Measurements from ENCODE around the gene TOGARAM2.

The TOGARAM2 gene

DNA sequence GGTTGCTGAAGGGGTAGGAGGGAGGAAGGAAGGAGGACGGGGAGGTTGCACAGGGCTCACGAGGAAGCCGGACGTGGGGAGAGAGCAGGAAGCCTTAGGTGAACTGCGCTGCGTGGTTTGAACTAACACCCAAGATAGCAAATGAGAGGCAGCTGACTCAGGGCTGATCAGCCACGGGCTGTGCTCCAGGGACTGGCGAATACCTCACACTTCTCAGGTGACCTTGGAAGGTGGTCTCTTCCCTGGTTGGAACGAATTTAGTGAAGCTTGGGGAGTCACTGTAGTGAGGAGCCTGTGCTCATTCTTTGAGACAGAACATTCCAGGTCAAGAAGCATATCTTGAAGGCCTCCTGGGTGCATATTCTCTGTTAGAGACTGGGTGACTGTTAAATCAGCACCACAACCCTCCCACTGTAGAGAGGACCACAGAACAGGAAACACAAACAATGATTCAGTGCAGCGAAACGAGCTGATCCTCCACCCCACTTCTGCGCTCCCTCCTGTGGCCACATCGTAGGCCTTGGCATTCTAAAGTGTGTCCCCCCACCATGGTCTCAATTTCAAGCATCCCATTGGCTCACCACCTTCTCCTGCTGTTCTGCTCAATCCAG lies 33.8 kb downstream of the TOGARAM2 start:
- TF ChIP-seq GATA3 (IDR thresholded peaks at IDR 0.05; ENCODE audit: low read depth, low read length), result no peak
- TF ChIP-seq GATA2 (IDR thresholded peaks at IDR 0.05; ENCODE audit: low read depth, low read length), result no peak

DNA sequence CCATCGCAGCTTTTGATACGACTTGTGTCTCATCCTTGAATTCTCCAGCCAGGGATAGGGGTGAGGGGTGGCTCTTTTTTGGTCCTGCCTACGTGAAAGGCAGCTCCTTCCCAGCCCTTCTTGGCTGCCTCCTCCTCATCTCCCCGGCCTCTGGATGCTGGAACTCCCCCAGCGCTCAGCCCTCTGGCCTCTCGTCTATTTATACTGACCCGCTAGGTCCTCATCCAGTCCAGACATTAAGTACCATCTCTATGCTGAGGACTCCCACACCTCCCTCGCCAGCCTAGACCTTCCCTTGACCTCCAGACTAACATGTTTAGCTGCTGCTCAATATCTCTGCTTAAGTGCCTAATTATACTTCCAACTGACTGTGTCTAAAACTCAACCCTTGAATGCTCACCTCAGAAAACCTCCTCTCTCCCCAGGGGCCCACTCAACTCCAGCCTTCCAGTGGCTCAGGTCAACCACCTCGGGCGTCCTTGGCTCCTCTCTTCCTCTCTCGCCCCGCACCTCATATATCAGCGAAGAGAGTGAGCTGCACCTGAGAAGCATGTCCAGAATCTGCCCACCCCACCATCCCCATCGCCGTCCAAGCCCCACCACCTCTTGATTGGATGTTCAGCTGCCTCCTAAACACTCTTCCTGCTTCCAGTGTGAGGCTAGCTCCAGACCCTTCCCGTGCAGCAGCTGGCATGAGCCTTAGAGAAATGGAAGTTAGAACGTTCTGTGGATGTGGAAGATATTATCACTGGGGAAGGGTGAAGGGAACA lies 34.8 kb downstream of the TOGARAM2 start:
- no peak for TF ChIP-seq GATA3 (IDR thresholded peaks at IDR 0.05; ENCODE audit: low read depth, low read length)
- no peak for TF ChIP-seq GATA2 (IDR thresholded peaks at IDR 0.05; ENCODE audit: low read depth, low read length)

DNA sequence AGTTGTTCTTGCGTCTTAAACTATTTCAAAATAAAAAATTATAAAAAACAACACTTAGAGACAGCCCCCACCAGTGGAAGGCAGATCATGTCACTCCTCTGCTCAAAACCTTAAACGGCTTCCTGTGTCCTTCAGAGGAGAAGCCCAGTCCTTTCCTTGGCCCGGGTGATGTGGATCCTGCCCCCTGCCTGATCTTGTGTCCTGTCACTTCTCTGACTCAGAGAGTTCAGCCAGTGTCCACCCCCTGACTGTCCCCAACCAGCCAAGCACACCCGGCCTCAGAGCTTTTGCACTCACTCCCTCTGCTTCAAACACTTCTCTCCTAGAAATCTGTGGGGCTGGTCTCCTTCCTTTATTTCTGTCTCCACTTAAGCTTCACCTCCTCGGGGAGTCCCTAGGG lies 35.4 kb downstream of the TOGARAM2 start:
- TF ChIP-seq GATA2 (IDR thresholded peaks at IDR 0.05; ENCODE audit: low read depth, low read length) (no peak), GATA3 (IDR thresholded peaks at IDR 0.05; ENCODE audit: low read depth, low read length) (no peak)

DNA sequence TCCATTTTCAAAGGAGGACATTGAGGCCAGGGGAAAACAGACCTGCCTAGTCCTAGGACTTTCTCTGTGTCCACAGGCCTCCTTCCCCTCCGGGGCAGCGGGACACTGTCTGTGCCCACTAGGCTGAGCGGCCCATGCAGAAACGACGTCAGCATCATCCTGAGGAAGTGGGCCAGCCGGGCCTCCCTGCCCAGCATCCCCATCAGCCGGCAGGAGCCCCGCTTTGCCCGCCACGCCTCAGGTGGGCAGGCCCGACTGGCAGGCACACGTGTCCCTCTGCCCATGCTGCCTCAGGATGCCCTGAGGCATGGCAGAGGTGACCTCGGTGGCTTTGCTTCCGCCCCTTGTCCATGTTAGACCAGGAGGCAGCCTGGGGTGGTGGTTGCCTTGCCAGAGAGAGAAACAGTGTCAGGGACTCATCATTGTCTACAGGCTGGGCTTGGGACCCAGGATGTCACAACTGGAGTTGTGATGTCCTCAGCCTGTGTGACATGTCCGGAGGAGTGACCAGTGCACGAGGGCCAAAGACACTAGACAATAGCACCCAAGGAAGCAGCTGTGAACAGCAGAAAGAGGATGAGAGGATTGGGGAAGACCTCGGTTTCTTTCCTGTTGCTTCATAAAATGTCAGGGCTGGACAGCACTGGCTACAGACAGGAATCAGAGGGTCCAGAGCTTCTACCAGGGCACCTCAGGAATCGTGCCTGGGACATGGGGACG lies 36.8 kb downstream of the TOGARAM2 start:
- TF ChIP-seq GATA3 (IDR thresholded peaks at IDR 0.05; ENCODE audit: low read depth, low read length) (no peak), GATA2 (IDR thresholded peaks at IDR 0.05; ENCODE audit: low read depth, low read length) (no peak)

DNA sequence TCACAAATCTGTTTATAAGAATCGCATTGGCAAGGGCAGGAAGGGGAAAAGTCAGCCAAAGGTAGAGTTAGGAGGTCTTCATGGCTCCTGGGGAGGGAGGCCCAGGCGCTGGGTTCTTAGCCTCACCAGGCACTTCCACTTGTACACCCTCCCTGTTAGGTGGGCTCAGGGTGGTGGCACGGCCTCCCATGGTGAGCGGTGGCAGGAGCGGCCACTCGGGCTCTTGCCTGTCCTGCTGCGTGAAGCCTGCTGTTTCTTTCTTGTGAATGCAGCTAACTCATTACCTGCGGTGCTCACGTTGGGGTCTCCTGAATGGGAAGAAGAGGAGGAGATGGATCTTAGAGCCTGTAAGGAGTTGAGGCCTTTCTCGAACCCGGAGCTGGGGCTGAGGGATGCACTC lies 40.8 kb downstream of the TOGARAM2 start:
- no peak for TF ChIP-seq GATA2 (IDR thresholded peaks at IDR 0.05; ENCODE audit: low read depth, low read length)
- no peak for TF ChIP-seq GATA3 (IDR thresholded peaks at IDR 0.05; ENCODE audit: low read depth, low read length)

DNA sequence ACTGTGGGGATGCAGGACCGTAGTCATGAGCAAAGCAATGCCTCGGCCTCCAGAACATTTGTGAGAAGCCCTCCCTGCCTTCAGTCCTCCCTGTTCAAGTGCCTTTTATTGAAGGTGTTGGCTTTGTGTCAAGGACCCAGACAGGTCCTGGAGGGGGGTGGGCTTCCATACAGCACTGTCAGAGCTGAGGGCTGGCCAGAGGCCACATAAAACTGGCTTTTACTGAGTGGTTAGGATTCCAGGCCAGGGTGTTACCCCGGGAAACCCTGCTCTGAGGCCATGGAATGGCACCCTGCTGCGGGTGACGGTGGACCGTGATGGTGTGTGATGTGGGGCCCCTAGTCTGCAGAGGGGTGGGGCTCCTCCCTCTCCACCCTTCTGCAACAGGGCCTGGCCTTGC lies 41.6 kb downstream of the TOGARAM2 start:
- TF ChIP-seq GATA2 (IDR thresholded peaks at IDR 0.05; ENCODE audit: low read depth, low read length), result no peak
- no peak for TF ChIP-seq GATA3 (IDR thresholded peaks at IDR 0.05; ENCODE audit: low read depth, low read length)

DNA sequence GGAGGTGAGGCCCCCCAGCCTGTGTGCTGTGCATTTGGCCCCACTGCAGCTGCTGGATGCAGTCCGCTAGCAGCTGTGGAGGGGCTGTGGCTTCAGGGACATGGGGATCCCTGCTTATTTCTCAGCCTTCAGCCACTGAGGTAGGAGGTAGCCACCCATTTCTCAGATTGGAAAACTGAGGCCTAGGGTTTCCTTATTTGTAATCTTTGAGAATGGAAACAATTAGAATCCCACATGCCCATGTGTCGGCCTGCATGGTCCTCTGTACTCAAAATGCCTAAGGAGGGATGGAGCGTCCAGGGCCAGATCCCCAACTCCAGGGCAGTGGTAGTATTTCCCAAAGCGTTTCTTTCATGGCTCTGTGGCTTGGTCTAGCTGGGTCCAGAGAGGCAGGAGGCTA lies 42.1 kb downstream of the TOGARAM2 start:
- no peak for TF ChIP-seq GATA2 (IDR thresholded peaks at IDR 0.05; ENCODE audit: low read depth, low read length)
- no peak for TF ChIP-seq GATA3 (IDR thresholded peaks at IDR 0.05; ENCODE audit: low read depth, low read length)

DNA sequence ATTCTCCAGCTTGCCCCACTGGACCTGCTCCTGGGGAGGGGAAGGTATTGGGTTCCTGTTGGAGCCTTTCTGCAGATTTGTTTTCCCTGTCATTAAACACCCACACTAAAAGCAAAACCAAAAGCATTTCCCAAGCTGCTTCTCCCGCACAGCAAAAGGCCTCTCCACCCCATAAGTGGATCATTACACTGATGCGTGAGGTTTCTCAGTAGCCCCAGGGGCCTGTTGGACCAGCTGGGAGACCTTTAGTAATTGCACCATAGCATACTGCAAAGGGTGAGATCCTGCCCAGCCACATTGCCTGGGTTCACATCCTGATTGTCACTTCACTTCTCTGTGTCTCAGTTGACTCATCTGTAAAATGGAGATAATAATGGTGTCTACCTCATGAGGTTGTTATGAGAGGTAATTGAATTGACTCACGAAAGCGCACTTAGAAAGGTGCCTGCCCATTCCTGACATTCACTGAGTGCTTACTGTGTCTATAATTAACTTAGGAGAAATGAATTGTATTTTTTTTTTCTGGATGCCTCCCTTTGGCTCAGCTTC lies 43.9 kb downstream of the TOGARAM2 start:
- TF ChIP-seq GATA3 (IDR thresholded peaks at IDR 0.05; ENCODE audit: low read depth, low read length) (no peak), GATA2 (IDR thresholded peaks at IDR 0.05; ENCODE audit: low read depth, low read length) (no peak)

DNA sequence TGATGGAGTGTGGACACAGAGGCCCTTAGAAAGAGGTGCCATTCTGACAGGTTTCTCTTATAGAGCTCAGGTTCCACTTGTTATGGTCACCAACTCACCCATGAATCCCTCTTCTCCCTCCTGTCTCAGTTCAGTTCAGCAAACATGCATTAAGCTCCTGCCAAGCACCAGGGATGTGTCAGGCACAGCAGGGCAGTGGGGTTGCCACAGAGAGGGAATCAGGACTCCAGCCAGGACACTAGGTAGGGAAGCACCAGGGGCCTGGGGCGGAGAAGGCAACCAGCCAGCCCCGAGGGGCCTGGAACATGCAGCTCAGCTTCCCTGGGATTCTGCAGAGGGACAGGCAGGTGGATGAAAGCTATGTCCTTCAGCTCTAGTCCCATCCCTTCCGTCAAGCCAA lies 44.6 kb downstream of the TOGARAM2 start:
- TF ChIP-seq GATA2 (IDR thresholded peaks at IDR 0.05; ENCODE audit: low read depth, low read length), result no peak
- no peak for TF ChIP-seq GATA3 (IDR thresholded peaks at IDR 0.05; ENCODE audit: low read depth, low read length)

DNA sequence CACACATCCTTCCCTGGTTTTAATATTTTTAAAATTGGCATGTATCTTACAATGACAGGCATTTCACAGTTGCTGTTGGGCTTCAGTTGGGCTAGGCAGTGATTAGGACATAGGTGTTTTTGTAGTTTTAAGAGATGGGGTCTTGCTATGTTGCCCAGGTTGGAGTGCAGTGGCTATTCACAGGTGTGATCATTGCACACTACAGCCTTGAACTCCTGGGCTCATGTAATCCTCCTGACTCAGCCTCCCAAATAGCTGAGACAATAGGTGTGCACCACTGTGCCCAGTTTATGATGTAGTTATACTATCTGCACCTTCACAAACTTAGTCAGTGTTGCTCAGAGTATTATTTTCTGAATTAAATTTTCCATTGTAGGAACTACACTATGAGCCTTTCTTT lies 49.9 kb downstream of the TOGARAM2 start:
- TF ChIP-seq GATA2 (IDR thresholded peaks at IDR 0.05; ENCODE audit: low read depth, low read length) (no peak), GATA3 (IDR thresholded peaks at IDR 0.05; ENCODE audit: low read depth, low read length) (no peak)

DNA sequence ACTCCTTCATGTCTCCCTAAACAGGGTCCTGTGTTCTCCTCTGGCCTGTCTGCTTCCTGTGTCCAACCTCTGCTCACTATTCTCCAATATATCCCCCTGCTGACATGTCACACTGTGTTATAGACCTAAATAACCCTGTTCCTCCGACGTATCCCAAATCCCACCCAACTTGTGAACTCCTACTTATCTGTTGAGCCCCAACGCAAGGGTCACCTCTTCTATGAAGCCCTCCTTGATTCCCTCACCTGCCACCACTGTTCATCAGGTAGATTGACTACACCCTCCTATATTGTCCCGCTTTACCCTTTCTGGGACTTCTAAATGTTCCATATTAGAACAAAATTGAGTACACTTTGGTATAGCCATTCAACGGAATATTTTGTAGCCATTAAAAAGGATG lies 51.1 kb downstream of the TOGARAM2 start:
- no peak for TF ChIP-seq GATA2 (IDR thresholded peaks at IDR 0.05; ENCODE audit: low read depth, low read length)
- no peak for TF ChIP-seq GATA3 (IDR thresholded peaks at IDR 0.05; ENCODE audit: low read depth, low read length)

DNA sequence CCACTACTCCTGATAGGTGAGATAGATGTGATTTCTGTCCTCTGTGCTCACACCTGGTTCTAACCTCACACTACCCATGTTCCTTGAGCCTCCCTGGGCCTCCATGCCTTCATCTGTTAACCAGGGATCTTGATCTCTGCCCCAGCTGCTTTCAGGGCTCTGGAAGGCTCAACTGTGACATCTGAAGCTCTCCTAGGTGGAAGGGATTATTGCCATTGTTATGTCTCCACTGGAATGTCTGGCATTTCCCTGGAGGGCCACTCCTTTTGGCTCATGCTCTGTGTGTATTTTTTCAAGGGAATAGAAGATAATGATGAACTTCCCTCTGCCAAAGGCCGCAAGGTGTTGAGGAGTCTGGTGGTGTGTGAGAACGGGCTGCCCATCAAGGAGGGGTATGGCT lies 52.1 kb downstream of the TOGARAM2 start:
- TF ChIP-seq GATA3 (IDR thresholded peaks at IDR 0.05; ENCODE audit: low read depth, low read length), result no peak
- TF ChIP-seq GATA2 (IDR thresholded peaks at IDR 0.05; ENCODE audit: low read depth, low read length), result no peak

DNA sequence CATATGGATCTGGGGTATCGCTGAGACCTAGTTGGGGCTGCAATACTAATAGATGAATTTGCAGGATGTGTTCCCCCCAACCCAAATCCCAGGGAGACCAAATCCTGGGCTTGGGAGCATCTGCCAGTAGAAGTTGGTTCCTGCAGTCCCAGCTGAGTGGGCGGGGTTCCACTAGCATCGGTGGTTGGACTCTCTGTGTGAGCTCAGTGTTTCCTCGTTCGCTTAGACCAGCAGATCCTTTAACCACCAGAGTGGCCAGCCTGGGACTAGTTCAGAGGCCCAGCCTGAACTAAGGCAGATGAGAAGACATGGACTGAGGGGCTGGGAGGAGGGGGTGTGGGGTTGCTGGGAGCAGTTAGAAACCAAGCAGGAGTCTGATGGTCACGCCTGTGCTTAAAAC lies 52.6 kb downstream of the TOGARAM2 start:
- no peak for TF ChIP-seq GATA3 (IDR thresholded peaks at IDR 0.05; ENCODE audit: low read depth, low read length)
- no peak for TF ChIP-seq GATA2 (IDR thresholded peaks at IDR 0.05; ENCODE audit: low read depth, low read length)

DNA sequence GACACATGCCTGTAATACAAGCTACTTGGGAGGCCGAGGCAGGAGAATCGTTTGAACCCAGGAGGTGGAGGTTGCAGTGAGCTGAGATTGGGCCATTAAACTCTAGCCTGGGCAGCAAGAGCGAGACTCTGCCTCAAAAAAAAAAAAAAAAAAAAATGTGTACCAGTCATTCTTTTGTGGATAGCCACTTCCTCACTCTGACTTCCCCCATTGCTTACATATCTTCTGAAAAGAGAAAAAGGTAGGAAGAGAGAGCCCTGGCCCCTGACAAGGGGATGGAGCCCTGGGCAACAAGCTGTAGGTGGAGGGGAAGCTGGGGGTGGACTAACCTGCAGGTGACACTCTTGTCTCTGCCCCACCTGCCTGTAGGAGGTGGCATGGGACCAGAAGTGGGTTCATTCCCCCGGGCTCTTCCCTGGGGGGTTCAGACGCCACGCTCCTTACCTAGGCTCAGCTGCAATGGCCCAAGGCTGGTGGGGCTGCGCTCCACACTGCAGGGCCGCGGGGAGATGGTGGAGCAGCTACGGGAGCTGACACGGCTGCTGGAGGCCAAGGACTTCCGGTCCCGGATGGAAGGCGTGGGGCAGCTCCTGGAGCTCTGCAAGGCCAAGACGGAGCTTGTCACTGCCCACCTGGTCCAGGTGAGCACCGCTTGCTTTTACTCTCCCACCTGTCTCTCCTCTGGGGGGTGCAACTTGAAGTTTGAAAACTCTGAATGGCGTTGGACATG lies 54.1 kb downstream of the TOGARAM2 start:
- TF ChIP-seq GATA3 (IDR thresholded peaks at IDR 0.05; ENCODE audit: low read depth, low read length), result no peak
- TF ChIP-seq GATA2 (IDR thresholded peaks at IDR 0.05; ENCODE audit: low read depth, low read length), result no peak
